GM12874 (cell line): Measurements from ENCODE around the gene BLOC1S6.

Experiments used
- CTCF ChIP-seq: IDR thresholded peaks from 2 replicates; pipeline ENCODE4 v1.5.1; 2011; ENCODE audit warnings: low read depth, mild to moderate bottlenecking, control low read depth, low read length, moderate library complexity; ENCODE audit not compliant: insufficient read depth

The BLOC1S6 gene

GRCh38 chr15:45583731-45584639, 3.2 kb upstream of the BLOC1S6 start:
- no peak for TF ChIP-seq CTCF

GRCh38 chr15:45585069-45585791, 1.9 kb upstream of the BLOC1S6 start:
- no peak for TF ChIP-seq CTCF

GRCh38 chr15:45586125-45586524, 1.1 kb upstream of the BLOC1S6 start:
- no peak for TF ChIP-seq CTCF

GRCh38 chr15:45586601-45587094, 531 bp upstream of the BLOC1S6 start:
- no peak for TF ChIP-seq CTCF

- TF ChIP-seq CTCF: no peak
Measured at GRCh38 chr15:45587863-45588170, 638 bp downstream of the BLOC1S6 start.

- TF ChIP-seq CTCF: no peak
Measured at GRCh38 chr15:45588219-45588875, 1.2 kb downstream of the BLOC1S6 start.

GRCh38 chr15:45589256-45589655, 2.1 kb downstream of the BLOC1S6 start:
- TF ChIP-seq CTCF: no peak
